Measurements from ENCODE around the gene TMEM181. TPM values are rescaled to one million over a fixed set of nuclear protein-coding genes. Genes with fewer than 3 reads are reported as not detected.
"Not testable (repeated sequence)": the region's sequence is repeated elsewhere in the genome, so short reads cannot be mapped to it uniquely, and the experiment has no call there.

Gene TMEM181
- total RNA-seq, 1 donor from 2014 or later, result 16.9 TPM

DNA sequence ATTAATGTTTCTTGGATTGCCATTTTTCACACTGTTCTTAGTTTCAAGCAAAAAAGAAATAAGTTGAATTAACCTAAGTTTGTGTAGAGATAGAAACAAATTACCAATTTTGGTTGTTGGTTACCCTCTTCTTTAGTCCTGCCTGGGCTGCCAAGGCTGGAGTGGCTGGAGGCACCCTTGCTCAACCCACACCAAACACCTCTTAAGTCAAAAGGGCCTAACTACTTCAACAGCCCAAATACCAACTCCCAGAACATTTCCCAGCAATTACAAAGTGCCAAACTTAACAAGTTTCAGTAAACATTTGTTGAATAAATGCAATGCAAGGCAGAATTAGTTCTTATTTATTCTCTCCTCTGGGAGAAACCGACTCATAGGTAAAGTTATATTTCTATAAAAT, 38.1 kb upstream of the TMEM181 start:
- Mint-ChIP-seq H3K27ac (no peak overlapping the region), H3K36me3 (ENCODE audit: low read depth) (no peaks in the 10 kb centered on the region), H3K27me3 (ENCODE audit: low read depth) (peaks cover 24% of the 10 kb centered on the region), H3K4me3 (ENCODE audit: low read depth) (no peak overlapping the region), H3K4me1 (ENCODE audit: low read depth) (peaks cover 13% of the 10 kb centered on the region), H3K9me3 (no peaks in the 10 kb centered on the region)
- DNase-seq (ENCODE audit: low spot score), result no peak
- intact Hi-C loops (cut with micrococcal nuclease), result no loop called here

DNA sequence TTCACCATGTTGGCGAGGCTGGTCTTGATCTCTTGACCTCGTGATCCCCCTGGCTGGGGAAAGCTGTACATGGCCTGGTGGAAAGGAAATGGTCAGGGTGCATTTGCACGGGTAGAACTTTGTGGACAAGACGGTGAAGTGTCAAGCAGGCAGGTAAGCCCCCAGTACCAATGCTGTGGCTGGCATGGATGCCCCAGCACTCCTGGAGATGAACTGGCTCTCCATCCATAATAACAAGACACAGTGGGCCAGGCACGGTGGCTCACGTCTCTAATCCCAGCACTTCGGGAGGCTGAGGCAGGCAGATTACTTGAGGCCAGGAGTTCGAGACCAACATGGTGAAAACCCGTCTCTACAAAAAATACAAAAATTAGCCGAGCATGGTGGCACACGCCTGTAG, 37.3 kb upstream of the TMEM181 start:
- Mint-ChIP-seq H3K27ac (no peak overlapping the region), H3K27me3 (ENCODE audit: low read depth) (peaks cover 28% of the 10 kb centered on the region), H3K4me3 (ENCODE audit: low read depth) (no peak overlapping the region), H3K9me3 (peaks cover 3% of the 10 kb centered on the region), H3K4me1 (ENCODE audit: low read depth) (peaks cover 11% of the 10 kb centered on the region), H3K36me3 (ENCODE audit: low read depth) (no peaks in the 10 kb centered on the region)
- intact Hi-C loops (cut with micrococcal nuclease), result no loop called here
- DNase-seq (ENCODE audit: low spot score), result no peak

DNA sequence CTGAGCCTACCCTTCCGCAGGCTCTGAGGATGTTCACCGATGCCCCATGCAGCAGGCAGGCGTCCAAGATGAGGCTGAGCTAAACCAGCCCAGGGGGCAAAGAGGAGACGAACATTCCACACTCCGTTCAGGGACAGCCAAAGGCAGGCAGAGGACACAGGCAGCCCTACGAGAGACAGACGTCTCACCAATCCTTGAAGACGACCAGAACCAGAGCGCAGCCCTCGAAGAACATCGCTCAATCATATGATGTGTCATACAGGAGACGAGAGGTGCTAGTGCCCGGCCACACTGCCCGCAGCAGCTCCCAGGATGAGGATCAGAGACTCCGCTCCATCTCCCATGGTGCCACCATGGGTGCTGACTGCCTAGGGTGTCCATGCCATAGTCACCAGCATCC, 35.6 kb upstream of the TMEM181 start:
- Mint-ChIP-seq H3K4me1 (ENCODE audit: low read depth) (no peaks in the 10 kb centered on the region), H3K9me3 (peaks cover 6% of the 10 kb centered on the region), H3K27me3 (ENCODE audit: low read depth) (peaks cover 36% of the 10 kb centered on the region), H3K27ac (no peak overlapping the region), H3K4me3 (ENCODE audit: low read depth) (no peak overlapping the region), H3K36me3 (ENCODE audit: low read depth) (no peaks in the 10 kb centered on the region)
- DNase-seq (ENCODE audit: low spot score), result no peak
- intact Hi-C loops (cut with micrococcal nuclease), result no loop called here

DNA sequence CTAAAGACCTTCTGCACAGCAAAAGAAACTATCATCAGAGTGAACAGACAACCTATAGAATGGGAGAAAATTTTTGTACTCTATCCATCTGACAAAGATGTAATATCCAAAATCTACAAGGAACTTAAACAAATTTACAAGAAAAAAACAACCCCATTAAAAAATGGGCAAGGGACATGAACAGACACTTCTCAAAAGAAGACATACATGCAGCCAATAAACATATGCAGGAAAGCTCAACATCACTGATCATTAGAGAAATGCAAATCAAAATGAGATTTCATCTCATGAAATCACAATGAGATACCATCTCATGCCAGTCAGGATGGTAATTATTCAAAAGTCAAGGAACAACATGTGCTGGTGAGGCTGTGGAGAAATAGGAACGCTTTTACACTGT, 32.0 kb upstream of the TMEM181 start:
- H3K4me1 Mint-ChIP-seq (ENCODE audit: low read depth); H3K36me3 Mint-ChIP-seq (ENCODE audit: low read depth); H3K4me3 Mint-ChIP-seq (ENCODE audit: low read depth); H3K27ac Mint-ChIP-seq; intact Hi-C loops (cut with micrococcal nuclease); H3K9me3 Mint-ChIP-seq; DNase-seq (ENCODE audit: low spot score): not testable (repeated sequence)
- peaks cover 39% of the 10 kb centered on the region for H3K27me3 Mint-ChIP-seq (ENCODE audit: low read depth)

DNA sequence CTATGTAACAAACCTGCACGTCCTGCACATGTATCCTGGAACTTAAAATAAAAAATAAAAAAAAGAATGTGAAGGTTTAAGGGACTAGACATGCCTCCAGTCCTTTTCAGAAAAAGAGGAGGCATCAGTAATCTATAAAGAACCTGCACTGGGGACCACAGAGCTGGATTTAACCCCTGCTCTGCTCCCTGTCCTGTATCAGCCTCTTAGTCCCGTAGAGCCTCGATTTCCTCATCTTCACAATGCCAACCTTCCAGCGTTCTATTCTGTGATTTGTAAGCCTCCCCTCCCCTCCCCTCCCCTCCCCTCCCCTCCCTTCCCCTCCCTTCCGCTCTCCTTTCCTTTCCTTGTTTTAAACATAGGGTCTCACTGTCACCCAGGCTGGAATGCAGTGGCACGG, 31.1 kb upstream of the TMEM181 start:
- Mint-ChIP-seq H3K4me1 (ENCODE audit: low read depth) (no peaks in the 10 kb centered on the region), H3K9me3 (peaks cover 6% of the 10 kb centered on the region), H3K27me3 (ENCODE audit: low read depth) (peaks cover 41% of the 10 kb centered on the region), H3K36me3 (ENCODE audit: low read depth) (no peaks in the 10 kb centered on the region), H3K4me3 (ENCODE audit: low read depth) (no peak overlapping the region), H3K27ac (no peak overlapping the region)
- no peak for DNase-seq (ENCODE audit: low spot score)
- intact Hi-C loops (cut with micrococcal nuclease), result no loop called here

DNA sequence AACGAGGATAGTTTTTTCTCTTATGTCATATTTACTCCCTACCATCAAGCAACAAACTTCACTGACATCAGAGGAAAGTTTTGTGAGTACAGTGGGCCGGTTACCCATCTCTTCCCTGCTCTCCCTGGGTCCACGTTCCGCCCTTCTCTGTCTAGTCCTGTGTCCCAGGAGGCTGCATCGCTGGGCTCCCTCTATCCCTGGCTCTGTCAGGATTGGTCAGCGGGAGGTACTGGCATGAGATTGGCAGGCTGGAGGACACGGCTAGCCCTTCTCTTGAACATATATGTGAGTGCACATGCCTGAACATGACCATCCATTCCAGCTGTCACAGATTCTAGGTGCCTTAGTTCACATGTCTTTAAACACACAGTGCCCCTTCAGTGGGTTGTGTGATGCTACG, 30.3 kb upstream of the TMEM181 start:
- no peak overlapping the region for H3K4me3 Mint-ChIP-seq (ENCODE audit: low read depth)
- intact Hi-C loops (cut with micrococcal nuclease), result no loop called here
- H3K27ac Mint-ChIP-seq, result no peak overlapping the region
- H3K27me3 Mint-ChIP-seq (ENCODE audit: low read depth), result peaks cover 42% of the 10 kb centered on the region
- no peaks in the 10 kb centered on the region for H3K36me3 Mint-ChIP-seq (ENCODE audit: low read depth)
- H3K4me1 Mint-ChIP-seq (ENCODE audit: low read depth), result no peaks in the 10 kb centered on the region
- peaks cover 6% of the 10 kb centered on the region for H3K9me3 Mint-ChIP-seq
- DNase-seq (ENCODE audit: low spot score), result no peak

DNA sequence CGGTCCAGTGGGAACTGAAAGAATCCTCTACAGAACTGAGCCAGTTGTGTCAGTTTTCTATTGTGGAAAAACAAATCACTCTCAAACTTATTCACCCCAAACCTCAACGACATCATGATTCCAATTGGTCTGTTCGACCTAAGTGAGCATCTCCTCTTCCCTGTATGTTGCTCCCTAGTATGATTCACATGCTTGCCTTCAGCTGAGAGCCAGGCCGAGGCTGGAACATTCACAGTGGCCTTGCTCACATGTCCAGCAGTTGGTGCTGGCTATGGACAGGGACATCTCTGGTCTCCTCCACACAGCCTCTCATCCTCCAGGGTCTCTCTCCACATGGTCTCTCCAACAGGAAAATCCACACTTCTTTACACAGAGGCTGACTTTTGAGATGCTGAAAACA, 28.3 kb upstream of the TMEM181 start:
- no peak overlapping the region for H3K4me3 Mint-ChIP-seq (ENCODE audit: low read depth)

DNA sequence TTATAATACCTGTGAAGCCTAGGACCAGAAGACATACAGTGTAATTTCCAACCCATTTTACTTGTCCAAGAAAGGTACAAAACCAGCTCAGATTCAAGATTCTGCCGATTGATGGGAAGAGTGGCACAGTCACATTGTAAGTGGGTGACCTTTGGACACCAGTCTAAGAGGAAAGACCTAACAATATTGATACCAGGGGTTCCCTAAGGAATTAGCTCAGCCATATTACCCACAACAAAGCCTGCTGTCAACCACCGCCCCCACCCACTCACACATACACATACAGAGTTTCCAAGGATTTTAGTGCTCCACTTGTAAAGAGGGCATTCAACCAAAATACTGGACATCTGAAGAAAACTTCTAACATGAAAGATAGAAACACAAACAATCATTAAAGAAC, 27.9 kb upstream of the TMEM181 start:
- peaks cover 34% of the 10 kb centered on the region for H3K27me3 Mint-ChIP-seq (ENCODE audit: low read depth)
- H3K9me3 Mint-ChIP-seq, result peaks cover 6% of the 10 kb centered on the region
- no peak overlapping the region for H3K27ac Mint-ChIP-seq
- no peak for DNase-seq (ENCODE audit: low spot score)
- no peaks in the 10 kb centered on the region for H3K4me1 Mint-ChIP-seq (ENCODE audit: low read depth)
- intact Hi-C loops (cut with micrococcal nuclease), result no loop called here
- H3K4me3 Mint-ChIP-seq (ENCODE audit: low read depth), result no peak overlapping the region
- H3K36me3 Mint-ChIP-seq (ENCODE audit: low read depth), result no peaks in the 10 kb centered on the region

More for the DNA sequence above, 28.3 kb upstream of the TMEM181 start:
- Mint-ChIP-seq H3K4me1 (ENCODE audit: low read depth) (no peaks in the 10 kb centered on the region), H3K9me3 (peaks cover 6% of the 10 kb centered on the region), H3K27ac (no peak overlapping the region), H3K36me3 (ENCODE audit: low read depth) (no peaks in the 10 kb centered on the region), H3K27me3 (ENCODE audit: low read depth) (peaks cover 38% of the 10 kb centered on the region)
- intact Hi-C loops (cut with micrococcal nuclease), result no loop called here
- DNase-seq (ENCODE audit: low spot score), result no peak

DNA sequence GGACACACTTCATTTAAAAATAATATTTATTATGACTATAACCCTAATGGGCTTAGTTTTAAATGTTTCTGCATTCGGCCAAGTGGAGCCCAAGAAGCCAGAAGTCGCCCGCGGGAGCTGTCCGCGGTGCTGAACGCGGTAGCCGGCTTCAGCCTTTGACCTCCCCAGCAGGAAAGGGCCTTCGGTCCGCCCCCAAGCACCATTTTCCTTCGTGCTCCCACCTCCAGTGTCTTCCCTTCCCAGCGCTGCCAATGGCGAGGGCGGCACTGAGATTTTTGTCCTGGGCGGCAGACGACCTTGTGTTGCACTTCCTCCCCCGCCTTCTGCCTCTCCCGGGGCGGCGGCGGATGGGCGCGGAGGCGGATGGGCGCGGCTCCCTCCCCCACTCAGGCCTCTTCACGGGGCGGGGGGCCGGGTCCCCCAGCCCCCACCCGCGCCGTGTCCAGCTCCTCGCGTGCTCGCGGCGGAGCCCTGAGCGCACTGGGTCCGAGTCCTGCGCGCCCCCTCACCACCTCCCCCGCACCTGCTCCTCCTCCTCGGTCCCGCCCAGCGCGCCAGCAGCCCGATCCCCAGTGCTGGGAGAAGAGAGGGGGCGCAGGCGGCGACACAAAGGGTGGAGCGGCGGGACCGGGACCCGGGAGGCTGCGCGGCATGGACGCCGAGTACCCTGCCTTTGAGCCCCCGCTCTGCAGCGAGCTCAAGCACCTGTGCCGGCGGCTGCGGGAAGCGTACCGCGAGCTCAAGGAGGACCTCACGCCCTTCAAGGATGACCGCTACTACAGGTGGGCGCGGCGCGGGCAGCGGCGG, 23.6 kb upstream of the TMEM181 start:
- Mint-ChIP-seq H3K9me3 (no peaks in the 10 kb centered on the region), H3K36me3 (ENCODE audit: low read depth) (no peaks in the 10 kb centered on the region), H3K27ac (no peak overlapping the region), H3K4me1 (ENCODE audit: low read depth) (peaks cover 2% of the 10 kb centered on the region), H3K27me3 (ENCODE audit: low read depth) (peaks cover 47% of the 10 kb centered on the region), H3K4me3 (ENCODE audit: low read depth) (peak overlapping the region; percentile 64)
- DNase-seq (ENCODE audit: low spot score), result peak; percentile 64
- intact Hi-C loops (cut with micrococcal nuclease), result no loop called here

DNA sequence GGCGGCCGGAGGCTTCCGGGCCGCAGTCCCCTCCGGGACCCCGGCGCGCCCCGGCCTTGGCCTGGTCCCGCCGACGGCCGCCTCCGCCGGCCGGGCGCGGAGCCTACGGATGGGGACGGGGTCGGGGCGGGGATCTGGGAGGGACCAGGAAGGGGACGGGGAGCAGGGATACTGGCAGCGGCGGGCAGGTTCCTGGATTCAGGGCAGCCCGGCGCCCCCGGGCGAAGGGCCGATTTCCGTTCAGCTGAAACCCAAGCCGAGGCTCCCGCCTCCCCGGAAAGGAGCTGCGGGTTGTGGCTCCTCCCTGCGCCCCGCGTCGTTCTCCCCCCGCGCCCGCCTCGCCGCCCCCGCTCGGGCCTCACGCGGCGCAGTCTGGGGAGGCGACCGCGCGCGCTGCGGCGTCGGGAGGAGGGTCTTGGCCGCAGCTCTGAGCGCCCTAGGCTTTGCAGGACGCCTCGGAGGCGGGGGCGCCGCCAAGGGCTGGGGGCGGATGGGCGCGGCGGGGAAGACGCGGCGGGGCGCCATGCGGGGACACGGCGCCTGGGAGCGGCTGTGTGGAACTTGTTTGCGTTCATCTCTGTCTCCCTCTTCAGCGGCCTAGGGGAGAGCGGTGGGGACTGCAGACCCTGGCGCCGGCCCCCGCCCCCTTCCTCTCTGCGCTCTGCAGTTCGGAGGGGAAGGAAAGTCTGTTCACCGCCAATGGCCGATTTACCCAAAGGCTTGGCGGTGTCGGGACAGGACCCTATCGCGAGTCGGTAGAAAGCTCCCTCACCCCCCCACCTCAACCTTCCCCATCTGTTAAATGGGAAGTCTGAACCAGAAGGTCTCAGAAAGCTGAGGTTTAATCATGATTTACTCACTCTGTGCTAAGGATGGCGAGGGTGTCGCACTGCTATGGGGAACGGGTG, 22.7 kb upstream of the TMEM181 start:
- H3K27ac Mint-ChIP-seq, result no peak overlapping the region
- H3K27me3 Mint-ChIP-seq (ENCODE audit: low read depth), result peaks cover 47% of the 10 kb centered on the region
- peaks cover 2% of the 10 kb centered on the region for H3K4me1 Mint-ChIP-seq (ENCODE audit: low read depth)
- intact Hi-C loops (cut with micrococcal nuclease), result no loop called here
- H3K36me3 Mint-ChIP-seq (ENCODE audit: low read depth), result no peaks in the 10 kb centered on the region
- H3K9me3 Mint-ChIP-seq, result no peaks in the 10 kb centered on the region
- no peak overlapping the region for H3K4me3 Mint-ChIP-seq (ENCODE audit: low read depth)
- no peak for DNase-seq (ENCODE audit: low spot score)

DNA sequence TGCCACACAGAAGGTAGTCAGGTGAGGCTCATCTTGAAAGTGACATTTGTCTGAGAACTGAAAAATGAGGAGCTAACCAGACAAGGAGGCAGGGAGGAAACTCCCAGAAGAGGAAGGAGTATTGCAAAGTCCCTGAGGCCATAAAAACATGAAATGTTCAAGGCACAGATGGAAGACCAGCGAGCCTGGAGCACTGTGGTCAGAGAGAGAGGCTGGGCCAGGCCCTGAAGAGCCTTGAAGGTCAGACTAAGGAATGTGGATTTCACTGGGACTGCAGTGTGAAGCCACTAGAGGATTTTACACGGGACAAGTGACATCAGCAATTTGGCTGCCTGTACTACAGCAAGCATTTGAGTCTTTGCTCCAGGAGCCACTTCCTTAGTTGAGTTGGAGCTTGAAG, 21.1 kb upstream of the TMEM181 start:
- no peaks in the 10 kb centered on the region for H3K9me3 Mint-ChIP-seq
- peaks cover 46% of the 10 kb centered on the region for H3K27me3 Mint-ChIP-seq (ENCODE audit: low read depth)
- no peak overlapping the region for H3K4me3 Mint-ChIP-seq (ENCODE audit: low read depth)
- H3K36me3 Mint-ChIP-seq (ENCODE audit: low read depth), result no peaks in the 10 kb centered on the region
- peaks cover 2% of the 10 kb centered on the region for H3K4me1 Mint-ChIP-seq (ENCODE audit: low read depth)
- DNase-seq (ENCODE audit: low spot score), result no peak
- no peak overlapping the region for H3K27ac Mint-ChIP-seq
- intact Hi-C loops (cut with micrococcal nuclease), result no loop called here

DNA sequence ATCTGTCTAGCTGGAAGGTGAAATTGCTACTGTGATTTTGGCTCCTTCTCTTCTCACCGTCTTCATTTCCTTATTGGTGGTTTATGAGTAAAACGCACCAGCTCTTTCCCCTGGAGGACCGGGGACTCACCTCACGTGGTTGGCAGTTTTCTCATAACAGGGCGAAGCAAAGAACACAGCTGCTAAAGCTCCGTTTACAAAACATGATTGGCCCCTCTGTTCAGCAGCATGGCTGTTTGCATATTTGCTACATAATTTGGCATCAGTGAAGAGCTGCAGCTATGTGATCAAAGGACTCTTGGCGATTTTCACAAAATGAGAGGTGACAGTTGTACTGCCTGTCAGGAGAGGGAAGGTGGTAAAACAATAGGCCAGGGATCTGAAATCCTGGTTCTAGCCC, 20.5 kb upstream of the TMEM181 start:
- peaks cover 44% of the 10 kb centered on the region for H3K27me3 Mint-ChIP-seq (ENCODE audit: low read depth)
- H3K36me3 Mint-ChIP-seq (ENCODE audit: low read depth), result no peaks in the 10 kb centered on the region
- H3K27ac Mint-ChIP-seq, result no peak overlapping the region
- DNase-seq (ENCODE audit: low spot score), result no peak
- H3K4me3 Mint-ChIP-seq (ENCODE audit: low read depth), result no peak overlapping the region
- H3K9me3 Mint-ChIP-seq, result no peaks in the 10 kb centered on the region
- intact Hi-C loops (cut with micrococcal nuclease), result no loop called here
- peaks cover 2% of the 10 kb centered on the region for H3K4me1 Mint-ChIP-seq (ENCODE audit: low read depth)

DNA sequence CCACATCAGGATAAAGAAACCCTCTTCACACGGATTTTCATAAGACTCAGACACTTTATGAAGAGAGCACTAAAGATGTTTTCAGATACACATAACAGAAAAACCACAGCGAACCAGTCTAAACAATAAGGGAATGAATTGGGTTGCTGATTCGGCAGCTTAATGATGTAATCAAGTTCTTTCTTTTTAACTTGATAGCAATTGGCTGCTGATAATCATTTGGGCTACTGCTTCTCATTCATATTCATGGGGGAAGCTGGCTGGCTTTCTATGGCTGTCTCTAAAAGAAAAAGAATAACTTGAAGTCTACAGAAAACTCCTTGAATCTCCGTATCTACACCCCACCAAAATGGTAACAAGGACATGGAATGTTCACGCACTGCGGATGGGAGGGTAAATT, 20.0 kb upstream of the TMEM181 start:
- Mint-ChIP-seq H3K27me3 (ENCODE audit: low read depth) (peaks cover 44% of the 10 kb centered on the region), H3K4me3 (ENCODE audit: low read depth) (no peak overlapping the region), H3K4me1 (ENCODE audit: low read depth) (peaks cover 2% of the 10 kb centered on the region), H3K36me3 (ENCODE audit: low read depth) (no peaks in the 10 kb centered on the region), H3K27ac (no peak overlapping the region), H3K9me3 (no peaks in the 10 kb centered on the region)
- no peak for DNase-seq (ENCODE audit: low spot score)
- intact Hi-C loops (cut with micrococcal nuclease), result no loop called here
